ENCODE results near the gene SAMD1. TPM values are rescaled to one million over a fixed set of nuclear protein-coding genes. Genes with fewer than 3 reads are reported as not detected.
"Not testable (repeated sequence)": the region's sequence is repeated elsewhere in the genome, so short reads cannot be mapped to it uniquely, and the experiment has no call there.

SAMD1 gene
- total and polyA plus RNA-seq, 9 of the 15 experiments (the other 6 are each of a cell fraction or from before 2014, with no cell fraction given): 2.9 to 96.0 (median 43.5) TPM

- TF ChIP-seq REST (IDR thresholded peaks at IDR 0.05; ENCODE audit: borderline replicate concordance): peak; percentile 54; the same call in 1 of the 2 replicates
- TF ChIP-seq REST (CRISPR knock-in tag; IDR thresholded peaks at IDR 0.05; ENCODE audit: low read depth): not testable (repeated sequence)
- peak; percentile 34; the same call in 1 of the 2 replicates for TF ChIP-seq SMC3 (conservative IDR thresholded peaks at IDR 0.05; ENCODE audit: insufficient read depth, low read depth, low read length)
- TF ChIP-seq L3MBTL2 (IDR thresholded peaks at IDR 0.05): 0 out of 2 replicates have a peak, but pooled peaks have one; percentile 23
- TF ChIP-seq RAD21 (CRISPR knock-in tag; conservative IDR thresholded peaks at IDR 0.05 in 1 of 2, IDR thresholded peaks at IDR 0.05 in 1 of 2): peak; percentile 50 to 68
- TF ChIP-seq, protein P1, sequence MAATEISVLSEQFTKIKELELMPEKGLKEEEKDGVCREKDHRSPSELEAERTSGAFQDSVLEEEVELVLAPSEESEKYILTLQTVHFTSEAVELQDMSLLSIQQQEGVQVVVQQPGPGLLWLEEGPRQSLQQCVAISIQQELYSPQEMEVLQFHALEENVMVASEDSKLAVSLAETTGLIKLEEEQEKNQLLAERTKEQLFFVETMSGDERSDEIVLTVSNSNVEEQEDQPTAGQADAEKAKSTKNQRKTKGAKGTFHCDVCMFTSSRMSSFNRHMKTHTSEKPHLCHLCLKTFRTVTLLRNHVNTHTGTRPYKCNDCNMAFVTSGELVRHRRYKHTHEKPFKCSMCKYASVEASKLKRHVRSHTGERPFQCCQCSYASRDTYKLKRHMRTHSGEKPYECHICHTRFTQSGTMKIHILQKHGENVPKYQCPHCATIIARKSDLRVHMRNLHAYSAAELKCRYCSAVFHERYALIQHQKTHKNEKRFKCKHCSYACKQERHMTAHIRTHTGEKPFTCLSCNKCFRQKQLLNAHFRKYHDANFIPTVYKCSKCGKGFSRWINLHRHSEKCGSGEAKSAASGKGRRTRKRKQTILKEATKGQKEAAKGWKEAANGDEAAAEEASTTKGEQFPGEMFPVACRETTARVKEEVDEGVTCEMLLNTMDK (IDR thresholded peaks at IDR 0.05; ENCODE audit: borderline replicate concordance, insufficient read depth, low read depth, low read length, poor library complexity, severe bottlenecking): peak; percentile 66
- TF ChIP-seq HLTF (IDR thresholded peaks at IDR 0.05): 0 out of 2 replicates have a peak, but pooled peaks have one; percentile 46
- peak; percentile 34; the same call in 1 of the 2 replicates for TF ChIP-seq LARP7 (IDR thresholded peaks at IDR 0.05)
- TF ChIP-seq, protein P2, sequence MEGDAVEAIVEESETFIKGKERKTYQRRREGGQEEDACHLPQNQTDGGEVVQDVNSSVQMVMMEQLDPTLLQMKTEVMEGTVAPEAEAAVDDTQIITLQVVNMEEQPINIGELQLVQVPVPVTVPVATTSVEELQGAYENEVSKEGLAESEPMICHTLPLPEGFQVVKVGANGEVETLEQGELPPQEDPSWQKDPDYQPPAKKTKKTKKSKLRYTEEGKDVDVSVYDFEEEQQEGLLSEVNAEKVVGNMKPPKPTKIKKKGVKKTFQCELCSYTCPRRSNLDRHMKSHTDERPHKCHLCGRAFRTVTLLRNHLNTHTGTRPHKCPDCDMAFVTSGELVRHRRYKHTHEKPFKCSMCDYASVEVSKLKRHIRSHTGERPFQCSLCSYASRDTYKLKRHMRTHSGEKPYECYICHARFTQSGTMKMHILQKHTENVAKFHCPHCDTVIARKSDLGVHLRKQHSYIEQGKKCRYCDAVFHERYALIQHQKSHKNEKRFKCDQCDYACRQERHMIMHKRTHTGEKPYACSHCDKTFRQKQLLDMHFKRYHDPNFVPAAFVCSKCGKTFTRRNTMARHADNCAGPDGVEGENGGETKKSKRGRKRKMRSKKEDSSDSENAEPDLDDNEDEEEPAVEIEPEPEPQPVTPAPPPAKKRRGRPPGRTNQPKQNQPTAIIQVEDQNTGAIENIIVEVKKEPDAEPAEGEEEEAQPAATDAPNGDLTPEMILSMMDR (IDR thresholded peaks at IDR 0.05 in 2 of 3, conservative IDR thresholded peaks at IDR 0.05 in 1 of 3; ENCODE audit: insufficient read depth in 2 of 3, low read depth in 1 of 3, low read length in 3 of 3): peak; percentile 70 to 73 (median 72)
- TF ChIP-seq ZZZ3 (IDR thresholded peaks at IDR 0.05): peak; percentile 54; the same call in 1 of the 2 replicates
- TF ChIP-seq EP400 (IDR thresholded peaks at IDR 0.05): peak; percentile 50
- TF ChIP-seq RFX1 (IDR thresholded peaks at IDR 0.05): peak; percentile 78
Measured at GRCh38 chr19:14042659-14043608, 47.6 kb downstream of the SAMD1 start (continued).
